HG03097 (cell line): Measurements from ENCODE around the gene CELA3B.
"Not testable (repeated sequence)": the region's sequence is repeated elsewhere in the genome, so short reads cannot be mapped to it uniquely, and the experiment has no call there.

ENCODE experiments used
- ATAC-seq: cut with Tn5 transposase; IDR thresholded peaks from one replicate; pipeline ENCODE4 v1.9.1; 2021; ENCODE audit not compliant: unreplicated experiment, low FRiP score

Gene CELA3B

DNA sequence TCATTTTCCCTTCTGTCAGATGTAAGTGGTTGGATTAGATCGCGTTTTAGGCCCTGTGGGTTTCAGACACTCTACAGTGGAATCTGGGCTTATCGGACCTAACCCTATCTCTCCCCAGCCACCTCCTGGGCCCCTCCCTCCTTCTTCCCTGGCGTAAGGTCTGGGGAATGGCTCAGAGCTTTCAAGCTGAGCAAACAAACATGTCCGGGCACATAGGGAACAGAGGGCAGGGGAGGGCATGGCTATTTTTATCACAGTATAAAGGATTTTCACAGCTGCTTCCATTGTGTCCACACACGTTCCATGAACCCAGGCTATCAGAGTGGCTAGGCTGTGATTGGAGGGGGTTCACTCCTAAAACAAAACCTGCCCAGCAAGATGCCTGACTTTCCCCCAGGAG lies 2.1 kb upstream of the CELA3B start:
- ATAC-seq, result not testable (repeated sequence)

DNA sequence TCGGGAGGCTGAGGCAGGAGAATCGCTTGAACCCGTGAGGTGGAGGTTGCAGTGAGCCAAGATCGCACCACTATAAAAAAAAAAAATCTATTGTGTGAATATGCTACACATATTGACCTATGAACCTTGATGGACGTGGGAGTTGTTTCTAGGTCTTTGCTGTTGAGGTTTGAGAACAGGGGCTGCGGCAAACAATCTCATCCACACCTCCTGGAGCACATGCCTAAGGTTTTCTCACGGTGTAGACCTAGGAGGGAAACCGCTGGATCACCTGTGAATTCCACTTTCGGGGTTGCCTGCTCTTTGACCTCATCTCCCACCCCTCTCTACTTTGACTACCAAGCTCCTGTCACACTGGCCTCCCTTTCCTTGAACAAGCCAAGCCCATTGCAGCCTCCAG lies 1.5 kb upstream of the CELA3B start:
- ATAC-seq, result not testable (repeated sequence)

DNA sequence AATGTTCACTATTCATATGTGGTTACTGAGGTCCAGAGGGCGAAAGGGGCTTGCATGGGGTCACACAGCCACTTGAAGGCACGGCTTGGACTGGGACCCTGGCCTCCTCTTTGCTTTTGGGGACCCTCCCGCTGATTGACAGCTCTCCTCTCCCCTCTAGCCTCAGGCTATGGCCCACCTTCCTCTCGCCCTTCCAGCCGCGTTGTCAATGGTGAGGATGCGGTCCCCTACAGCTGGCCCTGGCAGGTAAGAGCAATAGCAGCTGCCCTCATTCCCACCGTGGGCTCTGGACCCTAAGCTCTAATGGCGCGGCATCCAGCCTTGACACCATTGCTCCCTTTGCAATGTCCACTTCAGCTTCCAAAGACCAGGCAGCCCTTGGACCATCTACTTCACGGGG lies 1.4 kb downstream of the CELA3B start:
- ATAC-seq, result not testable (repeated sequence)

DNA sequence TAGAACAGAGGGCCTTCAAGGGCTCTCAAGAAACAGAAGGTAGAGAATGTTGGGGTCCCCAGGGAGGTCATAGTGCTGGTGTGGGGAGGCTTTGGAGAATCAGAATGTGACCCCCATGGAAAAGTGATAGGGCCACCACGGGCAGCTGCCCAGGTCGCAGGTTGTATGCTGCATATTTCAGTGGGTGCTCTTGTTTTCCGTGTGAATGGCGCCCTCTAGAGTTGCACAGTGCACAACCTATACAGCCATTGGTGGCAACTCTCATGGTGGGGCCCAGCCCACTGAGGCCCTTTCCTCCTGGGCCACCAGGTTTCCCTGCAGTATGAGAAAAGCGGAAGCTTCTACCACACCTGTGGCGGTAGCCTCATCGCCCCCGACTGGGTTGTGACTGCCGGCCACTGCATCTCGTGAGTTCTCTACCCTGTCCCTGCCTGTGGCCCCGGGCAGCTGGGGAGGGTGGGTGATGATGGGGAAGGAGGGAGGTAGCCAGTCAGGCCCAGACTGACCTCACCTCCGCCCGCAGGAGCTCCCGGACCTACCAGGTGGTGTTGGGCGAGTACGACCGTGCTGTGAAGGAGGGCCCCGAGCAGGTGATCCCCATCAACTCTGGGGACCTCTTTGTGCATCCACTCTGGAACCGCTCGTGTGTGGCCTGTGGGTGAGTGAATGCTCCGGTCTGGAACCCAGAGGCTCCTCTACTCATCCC lies 3.8 kb downstream of the CELA3B start:
- ATAC-seq, result not testable (repeated sequence)

DNA sequence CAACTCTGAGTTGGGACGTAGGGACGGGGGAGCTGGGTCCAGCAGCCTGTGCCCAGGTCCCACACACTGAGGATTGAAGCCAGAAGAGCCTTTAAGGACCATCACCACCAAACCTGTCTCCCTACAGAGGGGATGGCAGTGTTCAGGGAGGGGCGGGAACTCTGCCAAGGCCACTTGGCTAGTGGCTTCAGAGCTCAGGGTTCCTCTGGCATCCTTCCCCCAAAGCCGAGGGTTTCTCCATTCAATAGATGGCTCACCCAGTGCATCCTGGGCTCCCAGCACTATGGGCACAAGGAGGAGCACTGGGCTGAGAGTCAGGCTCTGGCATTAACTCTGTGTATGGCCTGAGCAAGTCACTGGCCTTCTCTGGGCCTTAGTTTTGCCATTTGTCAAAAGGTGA lies 4.4 kb downstream of the CELA3B start:
- not testable (repeated sequence) for ATAC-seq

DNA sequence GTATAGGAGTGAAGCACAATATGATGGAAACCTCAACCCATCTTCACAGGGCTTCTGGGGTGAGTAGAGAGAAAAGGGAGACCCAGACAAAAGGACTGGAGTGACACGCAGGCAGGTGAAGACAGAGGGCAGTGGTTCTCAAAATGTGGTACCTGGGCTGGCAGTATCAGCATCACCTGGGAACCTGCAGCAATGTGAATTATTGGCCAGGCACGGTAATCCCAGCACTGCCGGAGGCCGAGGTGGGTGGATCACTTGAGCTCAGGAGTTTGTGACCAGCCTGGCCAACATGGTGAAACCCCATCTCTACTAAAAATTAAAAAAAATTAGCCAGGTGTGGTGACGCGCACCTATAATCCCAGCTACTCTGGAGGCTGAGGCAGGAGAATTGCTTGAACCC lies 5.3 kb downstream of the CELA3B start:
- ATAC-seq, result not testable (repeated sequence)

DNA sequence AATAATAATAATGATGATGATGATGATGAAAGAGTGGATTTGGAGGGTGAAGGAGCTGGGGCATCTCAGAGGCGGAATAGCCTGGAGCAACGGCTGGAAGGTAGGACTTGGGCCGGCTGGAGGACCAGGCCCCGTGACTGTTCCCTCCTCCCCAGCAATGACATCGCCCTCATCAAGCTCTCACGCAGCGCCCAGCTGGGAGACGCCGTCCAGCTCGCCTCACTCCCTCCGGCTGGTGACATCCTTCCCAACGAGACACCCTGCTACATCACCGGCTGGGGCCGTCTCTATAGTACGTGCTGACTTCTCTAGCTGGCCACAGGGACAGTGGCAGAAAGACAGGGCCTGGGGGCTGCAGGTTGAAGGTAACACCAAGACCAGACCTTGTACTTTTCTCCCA lies 6.7 kb downstream of the CELA3B start:
- not testable (repeated sequence) for ATAC-seq

DNA sequence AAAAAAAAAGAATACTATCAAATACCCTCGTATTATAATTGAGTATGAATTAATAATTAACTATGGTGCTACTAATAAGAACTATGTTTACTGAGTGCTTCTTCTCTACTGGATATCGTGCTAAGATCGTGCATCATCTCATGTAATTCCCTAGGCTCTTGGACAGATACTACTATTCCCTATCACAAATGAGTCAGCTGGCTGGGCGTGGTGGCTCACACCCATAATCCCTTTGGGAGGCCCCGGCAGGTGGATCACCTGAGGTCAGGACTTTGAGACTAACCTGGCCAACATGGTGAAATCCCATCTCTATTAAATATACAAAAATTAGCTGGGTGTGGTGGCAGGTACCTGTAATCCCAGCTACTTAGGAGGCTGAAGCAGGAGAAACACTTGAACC lies 9.1 kb downstream of the CELA3B start:
- not testable (repeated sequence) for ATAC-seq

DNA sequence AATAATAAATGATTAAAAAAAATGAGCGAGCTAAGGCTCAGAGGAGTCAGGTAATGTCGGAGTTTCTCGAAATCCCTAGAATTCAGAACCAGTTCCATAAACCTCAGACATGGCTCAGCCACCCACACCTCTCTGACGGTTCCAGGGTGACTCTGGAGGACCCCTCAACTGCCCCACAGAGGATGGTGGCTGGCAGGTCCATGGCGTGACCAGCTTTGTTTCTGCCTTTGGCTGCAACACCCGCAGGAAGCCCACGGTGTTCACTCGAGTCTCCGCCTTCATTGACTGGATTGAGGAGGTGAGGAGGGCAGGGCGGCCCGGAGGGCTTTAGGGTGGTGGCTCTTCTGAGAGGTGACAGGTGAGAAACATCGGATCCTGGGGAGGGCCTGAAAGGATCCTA lies 9.6 kb downstream of the CELA3B start:
- ATAC-seq, result not testable (repeated sequence)

DNA sequence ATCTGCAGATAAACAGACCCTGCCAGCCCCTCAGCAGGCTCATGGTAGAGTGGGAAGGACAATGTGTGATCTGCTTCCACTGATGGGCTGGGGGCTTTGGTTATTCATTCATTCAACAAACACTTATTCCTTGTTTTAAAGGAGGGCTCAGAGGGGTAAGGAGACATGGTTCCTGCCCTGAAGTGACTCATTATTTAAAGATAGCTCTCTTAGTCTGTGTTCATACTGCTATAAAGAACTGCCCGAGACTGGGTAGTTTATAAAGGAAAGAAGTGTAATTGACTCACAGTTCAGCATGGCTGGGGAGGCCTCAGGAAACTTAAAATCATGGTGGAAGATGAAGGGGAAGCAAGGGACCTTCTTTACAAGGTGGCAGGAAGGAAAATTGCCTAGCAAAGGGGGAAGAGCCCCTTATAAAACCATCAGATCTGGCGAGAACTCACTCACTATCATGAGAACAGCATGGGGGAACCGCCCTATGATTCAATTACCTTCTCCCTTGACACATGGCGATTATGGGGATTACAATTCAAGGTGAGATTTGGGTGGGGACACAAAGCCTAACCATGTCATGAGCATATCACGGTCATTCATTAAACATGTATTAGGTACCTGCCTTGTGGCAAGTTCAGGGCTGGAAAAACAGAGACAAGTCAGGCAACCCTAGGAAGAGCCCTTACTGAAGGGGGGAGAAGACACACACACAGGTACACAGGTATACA lies 13.0 kb downstream of the CELA3B start:
- ATAC-seq, result not testable (repeated sequence)

DNA sequence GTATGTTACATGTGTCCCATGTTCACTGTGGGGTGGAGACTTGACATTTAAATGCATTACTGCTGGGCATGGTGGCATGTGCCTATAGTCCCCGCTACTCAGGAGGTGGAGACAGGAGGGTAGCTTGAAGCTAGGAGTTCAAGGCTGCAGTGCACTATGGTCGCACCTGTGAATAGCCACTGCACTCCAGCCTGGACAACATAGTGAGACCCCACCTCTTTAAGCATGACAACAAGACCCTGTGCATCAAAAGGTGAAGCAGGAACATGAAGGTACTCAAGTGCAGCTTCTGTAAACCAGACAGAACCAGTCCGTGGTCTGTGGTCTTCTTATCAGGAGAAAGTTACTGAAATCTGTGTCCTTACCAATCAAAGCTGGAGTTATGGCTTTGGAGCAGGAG lies 15.4 kb downstream of the CELA3B start:
- not testable (repeated sequence) for ATAC-seq

DNA sequence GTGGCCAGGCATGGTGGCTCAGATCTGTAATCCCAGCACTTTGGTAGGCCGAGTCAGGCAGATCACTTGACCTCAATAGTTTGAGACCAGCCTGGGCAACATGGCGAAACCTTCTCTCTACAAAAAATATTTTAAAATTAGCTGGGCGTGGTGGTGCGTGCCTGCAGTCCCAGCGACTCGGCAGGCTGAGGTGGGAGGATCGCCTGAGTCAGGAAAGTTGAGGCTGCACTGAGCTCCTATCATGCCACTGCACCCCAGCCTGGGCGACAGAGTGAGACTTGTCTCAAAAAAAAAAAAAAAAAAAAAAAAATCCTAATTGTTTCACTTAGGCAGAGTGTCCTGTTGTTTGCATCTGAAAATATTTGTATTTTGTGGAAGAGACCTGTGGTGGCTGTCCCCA lies 17.9 kb downstream of the CELA3B start:
- not testable (repeated sequence) for ATAC-seq

DNA sequence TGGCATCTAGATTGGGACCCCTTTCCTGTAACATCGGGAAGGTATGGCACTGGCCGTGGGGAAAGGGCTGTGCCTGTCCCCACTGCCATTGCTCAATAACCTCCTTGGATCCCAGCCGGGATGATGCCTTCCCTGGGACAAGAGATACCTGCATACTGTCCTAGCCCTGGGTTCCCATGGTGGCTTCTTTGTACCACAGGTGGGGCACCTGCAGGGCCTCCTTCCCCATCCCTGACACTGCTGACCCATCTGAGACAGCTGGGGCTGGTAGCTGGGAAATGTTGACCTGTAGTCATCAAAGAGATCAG lies 19.8 kb downstream of the CELA3B start:
- ATAC-seq, result not testable (repeated sequence)

DNA sequence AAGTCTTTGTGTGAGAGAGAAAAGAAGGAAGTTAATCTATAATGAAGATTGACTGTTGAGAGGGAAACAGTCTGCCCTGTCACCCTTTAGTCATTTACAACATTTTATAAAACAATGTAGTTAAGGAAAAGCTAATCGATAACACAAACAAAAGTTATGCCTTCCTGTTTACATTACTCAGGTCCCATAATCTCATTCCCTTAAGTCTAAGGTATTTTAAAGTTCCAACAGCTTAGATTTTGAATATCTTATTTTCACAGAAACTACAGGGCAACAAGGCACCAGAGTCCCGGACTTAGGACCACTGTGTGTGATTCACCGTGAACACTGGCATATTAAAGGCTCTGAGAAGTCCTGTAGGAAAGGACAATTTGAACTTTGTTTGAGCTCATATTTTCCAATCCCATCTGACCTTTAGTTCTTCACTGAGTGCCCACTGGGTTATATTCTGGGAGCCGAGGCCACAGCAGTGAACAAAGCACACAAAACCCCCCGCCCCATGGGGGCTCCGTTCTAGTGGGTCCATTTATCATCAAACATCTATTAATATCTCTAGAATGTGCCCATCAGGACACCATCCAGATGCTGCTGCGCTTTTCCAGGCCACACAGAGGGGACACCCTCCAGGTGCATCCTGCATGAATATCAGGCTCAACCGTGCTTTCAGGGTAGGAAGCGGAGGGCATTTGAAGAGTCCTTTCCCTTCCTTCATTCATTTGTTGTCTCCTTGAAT lies 21.2 kb downstream of the CELA3B start:
- ATAC-seq, result not testable (repeated sequence)

DNA sequence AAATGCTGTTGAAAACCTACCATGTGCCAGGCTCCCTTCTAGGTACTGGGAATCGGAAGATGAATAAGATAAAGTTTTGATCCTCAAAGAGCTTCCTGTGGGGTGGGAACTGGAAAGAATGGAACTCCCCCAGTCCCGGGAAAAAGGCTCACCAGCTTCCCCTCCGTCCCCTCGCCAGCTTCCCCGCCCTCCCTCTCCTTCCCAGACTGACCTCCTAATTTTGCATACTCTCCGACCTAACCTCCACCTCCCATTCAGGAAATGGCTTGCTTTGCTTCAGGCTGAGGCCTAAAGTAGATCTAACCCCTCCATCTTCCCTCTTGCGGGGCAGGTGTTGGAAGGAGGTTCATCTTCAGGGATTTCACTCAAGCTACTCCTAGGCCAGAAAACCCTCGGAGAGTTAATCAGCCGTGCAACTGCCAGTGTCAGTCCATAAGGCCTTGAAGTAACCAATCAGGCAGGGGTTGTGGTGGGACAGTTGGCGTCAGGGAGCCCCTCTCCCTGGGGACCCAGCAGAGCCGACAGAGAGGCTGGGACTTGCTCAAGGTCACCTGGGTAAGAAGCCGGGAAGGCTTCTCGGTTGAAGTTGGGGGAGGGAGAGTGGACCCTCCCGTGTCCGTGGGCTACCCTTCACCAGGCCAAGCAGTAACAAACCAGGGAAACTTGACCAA lies 21.9 kb downstream of the CELA3B start:
- ATAC-seq, result not testable (repeated sequence)

DNA sequence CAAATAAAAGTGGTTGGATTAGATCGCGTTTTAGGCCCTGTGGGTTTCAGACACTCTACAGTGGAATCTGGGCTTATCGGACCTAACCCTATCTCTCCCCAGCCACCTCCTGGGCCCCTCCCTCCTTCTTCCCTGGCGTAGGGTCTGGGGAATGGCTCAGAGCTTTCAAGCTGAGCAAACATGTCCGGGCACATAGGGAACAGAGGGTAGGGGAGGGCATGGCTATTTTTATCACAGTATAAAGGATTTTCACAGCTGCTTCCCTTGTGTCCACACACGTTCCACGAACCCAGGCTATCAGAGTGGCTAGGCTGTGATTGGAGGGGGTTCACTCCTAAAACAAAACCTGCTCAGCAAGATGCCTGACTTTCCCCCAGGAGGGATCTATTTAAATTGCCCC lies 22.8 kb downstream of the CELA3B start:
- ATAC-seq, result not testable (repeated sequence)

DNA sequence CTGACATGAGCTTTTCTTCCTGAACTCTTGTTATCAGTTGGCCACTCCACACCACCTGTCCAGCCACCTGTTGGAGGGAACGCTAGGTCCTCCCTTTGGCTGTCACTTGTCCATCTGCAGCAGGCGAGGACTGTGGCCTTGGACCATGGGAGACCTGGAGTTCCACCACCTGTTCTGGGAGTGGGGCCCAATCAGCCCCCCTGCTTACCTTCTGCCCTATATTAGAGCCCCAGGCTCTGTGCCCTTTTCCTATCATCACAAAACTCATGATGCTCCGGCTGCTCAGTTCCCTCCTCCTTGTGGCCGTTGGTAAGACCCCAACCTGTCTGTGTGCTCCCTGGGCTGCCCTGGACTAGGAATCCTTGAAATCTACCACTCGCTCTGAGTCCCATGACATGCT lies 24.6 kb downstream of the CELA3B start, which contains the start of gene CELA3A:
TSS of gene CELA3A (plus strand) at position 249 of the 400 bp plus-strand sequence. CDS start at position 267, 18 bp downstream.
- ATAC-seq, result no peak

DNA sequence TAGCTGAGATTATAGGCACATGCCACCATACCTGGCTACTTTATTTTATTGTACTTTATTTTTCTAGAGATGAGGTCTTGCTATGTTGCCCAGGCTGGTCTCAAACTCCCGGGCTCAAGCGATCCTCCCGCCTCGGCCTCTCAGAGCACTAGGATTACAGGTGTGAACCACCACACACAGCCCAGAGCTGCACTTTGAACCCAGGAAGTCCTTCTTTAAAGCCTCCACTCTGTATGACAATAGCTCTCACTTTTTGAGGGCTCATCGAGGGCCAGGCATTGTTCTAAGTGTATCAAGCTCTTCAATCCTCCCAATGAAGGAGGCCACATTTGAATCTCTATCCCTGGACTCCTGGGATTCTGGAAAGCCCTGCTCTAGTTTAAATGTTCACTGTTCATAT lies 25.6 kb downstream of the CELA3B start:
- not testable (repeated sequence) for ATAC-seq

DNA sequence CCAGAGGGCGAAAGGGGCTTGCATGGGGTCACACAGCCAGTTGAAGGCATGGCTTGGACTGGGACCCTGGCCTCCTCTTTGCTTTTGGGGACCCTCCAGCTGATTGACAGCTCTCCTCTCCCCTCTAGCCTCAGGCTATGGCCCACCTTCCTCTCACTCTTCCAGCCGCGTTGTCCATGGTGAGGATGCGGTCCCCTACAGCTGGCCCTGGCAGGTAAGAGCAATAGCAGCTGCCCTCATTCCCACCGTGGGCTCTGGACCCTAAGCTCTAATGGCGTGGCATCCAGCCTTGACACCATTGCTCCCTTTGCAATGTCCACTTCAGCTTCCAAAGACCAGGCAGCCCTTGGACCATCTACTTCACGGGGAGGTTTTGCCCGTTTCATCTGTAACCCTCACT lies 26.1 kb downstream of the CELA3B start:
- not testable (repeated sequence) for ATAC-seq

DNA sequence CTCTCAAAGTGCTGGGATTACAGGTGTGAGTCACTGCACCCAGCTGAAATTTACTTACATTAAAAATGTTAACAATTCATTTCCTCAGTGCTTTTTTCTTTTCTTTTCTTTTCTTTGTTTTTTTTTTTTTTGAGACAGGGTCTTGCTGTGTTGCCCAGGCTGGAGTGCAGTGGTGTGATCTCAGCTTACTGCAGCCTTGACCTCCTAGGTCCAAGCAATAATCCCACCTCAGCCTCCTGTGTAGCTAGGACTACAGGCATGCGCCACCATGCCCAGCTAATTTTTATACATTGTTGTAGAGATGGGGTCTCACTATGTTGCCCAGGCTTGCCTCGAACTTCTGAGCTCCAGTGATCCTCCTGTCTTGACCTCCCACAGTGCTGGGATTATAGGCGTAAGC lies 27.1 kb downstream of the CELA3B start:
- not testable (repeated sequence) for ATAC-seq
